C4-2B (cell line): Measurements from ENCODE around the gene MON2.
"Not testable (repeated sequence)": the region's sequence is repeated elsewhere in the genome, so short reads cannot be mapped to it uniquely, and the experiment has no call there.

Experiments used
- H3K27ac ChIP-seq: fragments of 450-650 bp; 2 replicates; pipeline ENCODE4 v1.5.1; 2017
- ZFX ChIP-seq: fragments of 450-650 bp; IDR thresholded peaks from 2 replicates; pipeline ENCODE4 v1.6.1; 2017
- TF ChIP-seq, protein P1 (sequence below): fragments of 450-650 bp; conservative IDR thresholded peaks from 2 replicates; pipeline ENCODE4 v1.5.1; 2017; ENCODE audit warnings: mild to moderate bottlenecking

MON2 gene

DNA sequence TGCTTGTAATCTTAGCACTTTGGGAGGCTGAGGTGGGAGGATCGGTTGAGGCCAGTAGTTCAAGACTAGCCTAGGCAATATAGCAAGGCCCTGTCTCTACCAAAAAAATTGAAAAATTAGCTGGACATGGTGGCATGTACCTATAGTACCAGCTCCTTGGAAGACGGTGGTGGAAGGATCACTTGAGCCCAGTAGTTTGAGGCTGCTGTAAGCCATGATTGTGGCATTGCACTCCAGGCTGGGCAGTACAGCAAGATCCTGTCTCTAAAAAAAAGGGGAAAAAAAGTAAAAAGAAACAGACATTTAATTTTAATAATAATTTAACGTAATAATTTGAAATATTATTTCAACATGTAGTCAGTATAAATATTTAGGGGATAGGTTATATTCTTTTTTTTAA, 16.1 kb downstream of the MON2 start:
- TF ChIP-seq ZFX, result no peak
- TF ChIP-seq, protein P1, sequence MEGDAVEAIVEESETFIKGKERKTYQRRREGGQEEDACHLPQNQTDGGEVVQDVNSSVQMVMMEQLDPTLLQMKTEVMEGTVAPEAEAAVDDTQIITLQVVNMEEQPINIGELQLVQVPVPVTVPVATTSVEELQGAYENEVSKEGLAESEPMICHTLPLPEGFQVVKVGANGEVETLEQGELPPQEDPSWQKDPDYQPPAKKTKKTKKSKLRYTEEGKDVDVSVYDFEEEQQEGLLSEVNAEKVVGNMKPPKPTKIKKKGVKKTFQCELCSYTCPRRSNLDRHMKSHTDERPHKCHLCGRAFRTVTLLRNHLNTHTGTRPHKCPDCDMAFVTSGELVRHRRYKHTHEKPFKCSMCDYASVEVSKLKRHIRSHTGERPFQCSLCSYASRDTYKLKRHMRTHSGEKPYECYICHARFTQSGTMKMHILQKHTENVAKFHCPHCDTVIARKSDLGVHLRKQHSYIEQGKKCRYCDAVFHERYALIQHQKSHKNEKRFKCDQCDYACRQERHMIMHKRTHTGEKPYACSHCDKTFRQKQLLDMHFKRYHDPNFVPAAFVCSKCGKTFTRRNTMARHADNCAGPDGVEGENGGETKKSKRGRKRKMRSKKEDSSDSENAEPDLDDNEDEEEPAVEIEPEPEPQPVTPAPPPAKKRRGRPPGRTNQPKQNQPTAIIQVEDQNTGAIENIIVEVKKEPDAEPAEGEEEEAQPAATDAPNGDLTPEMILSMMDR, result no peak

DNA sequence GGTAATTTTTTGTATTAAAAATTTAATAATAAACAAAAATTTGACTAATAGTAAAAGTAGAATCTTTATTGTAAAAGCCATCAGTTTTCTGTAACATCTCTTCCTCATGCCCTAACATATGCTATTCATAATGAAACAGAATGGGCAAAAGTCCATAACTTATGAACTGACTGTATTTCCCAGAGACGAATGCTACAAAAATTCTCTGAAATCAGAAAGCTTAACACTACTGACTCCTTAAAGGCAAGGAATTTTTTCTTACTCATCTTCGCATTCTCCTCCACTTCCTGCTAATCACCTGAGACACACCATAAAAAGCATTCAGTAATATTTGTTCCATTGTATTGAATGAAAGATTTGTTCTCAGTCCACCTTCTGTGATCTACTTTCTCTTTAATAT, 17.6 kb downstream of the MON2 start:
- no peak overlapping the region for H3K27ac ChIP-seq
- TF ChIP-seq, protein P1, result no peak
- no peak for TF ChIP-seq ZFX

More for the DNA sequence above, 16.1 kb downstream of the MON2 start:
- no peak overlapping the region for H3K27ac ChIP-seq

DNA sequence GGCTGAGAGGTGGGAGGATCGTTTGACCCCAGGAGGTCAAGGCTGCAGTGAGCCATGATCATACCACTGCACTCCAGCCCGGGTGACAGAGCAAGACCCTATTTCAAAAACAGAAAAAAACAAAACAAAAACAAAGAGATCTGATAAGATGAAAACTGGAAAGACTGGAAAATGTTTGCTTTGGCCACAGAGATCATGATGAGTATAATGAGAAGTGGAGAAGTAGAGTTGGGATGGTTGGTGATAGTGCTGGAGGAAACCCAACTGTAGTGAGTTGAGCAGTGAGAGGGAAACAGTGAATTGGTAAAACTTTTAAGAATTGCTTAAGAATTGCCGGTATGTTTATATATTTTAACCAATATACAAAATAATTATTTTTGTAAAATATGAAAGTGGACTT, 39.2 kb downstream of the MON2 start:
- TF ChIP-seq, protein P1, result no peak
- TF ChIP-seq ZFX, result no peak
- peak overlapping the region; percentile 40 for H3K27ac ChIP-seq

DNA sequence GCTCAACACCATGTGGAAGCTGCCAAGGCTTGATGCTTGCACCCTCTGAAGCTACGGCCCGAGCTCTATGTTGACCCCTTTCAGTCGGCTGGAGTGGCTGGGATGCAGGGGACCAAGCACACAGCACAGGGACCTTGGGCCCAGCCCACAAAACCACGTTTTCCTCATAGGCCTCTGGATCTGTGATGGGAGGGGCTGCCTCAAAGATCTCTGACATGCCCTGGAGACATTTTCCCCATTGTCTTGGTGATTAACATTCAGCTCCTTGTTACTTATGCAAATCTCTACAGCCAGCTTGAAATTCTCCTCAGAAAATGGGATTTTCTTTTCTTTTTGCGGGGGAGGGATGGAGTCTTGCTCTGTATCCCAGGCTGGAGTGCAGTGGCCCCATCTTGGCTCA, 46.3 kb downstream of the MON2 start:
- TF ChIP-seq, protein P1, result no peak
- no peak for TF ChIP-seq ZFX
- H3K27ac ChIP-seq, result no peak overlapping the region

DNA sequence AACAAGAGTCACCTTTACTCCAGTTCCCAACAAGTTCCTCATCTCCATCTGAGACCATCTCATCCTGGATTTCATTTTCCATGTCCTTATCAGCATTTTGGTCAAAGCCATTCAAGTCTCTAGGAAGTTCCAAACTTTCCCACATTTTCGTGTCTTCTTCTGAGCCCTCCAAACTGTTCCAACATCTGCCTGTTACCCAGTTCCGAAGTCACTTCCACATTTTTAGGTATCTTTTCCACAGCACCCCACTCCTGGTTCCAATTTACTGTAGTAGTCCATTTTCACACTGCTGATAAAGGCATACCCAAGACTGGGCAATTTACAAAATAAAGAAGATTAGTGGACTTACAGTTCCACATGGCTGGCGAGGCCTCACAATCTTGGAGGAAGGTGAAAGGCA, 47.5 kb downstream of the MON2 start:
- H3K27ac ChIP-seq, result not testable (repeated sequence)

DNA sequence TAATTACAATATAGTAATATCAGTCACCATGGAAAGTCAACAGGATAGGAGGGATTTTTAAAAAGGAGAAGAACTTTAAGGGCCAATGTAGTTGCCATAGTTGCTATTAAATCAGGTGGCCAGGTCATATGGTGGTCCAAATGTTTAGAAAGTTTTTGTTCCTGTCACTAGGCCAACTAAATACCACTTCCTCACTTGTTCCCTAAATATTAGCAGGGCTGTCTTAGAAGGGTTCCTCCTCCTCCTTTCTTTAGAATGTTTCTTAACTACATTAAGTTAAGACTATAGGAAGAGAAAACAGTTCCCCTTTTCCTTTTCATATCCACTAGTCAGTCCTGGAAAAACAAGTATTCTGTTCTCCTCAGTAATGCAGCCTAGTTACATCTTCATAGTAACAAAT, 50.3 kb downstream of the MON2 start:
- no peak overlapping the region for H3K27ac ChIP-seq
- TF ChIP-seq ZFX, result no peak
- TF ChIP-seq, protein P1, result no peak

DNA sequence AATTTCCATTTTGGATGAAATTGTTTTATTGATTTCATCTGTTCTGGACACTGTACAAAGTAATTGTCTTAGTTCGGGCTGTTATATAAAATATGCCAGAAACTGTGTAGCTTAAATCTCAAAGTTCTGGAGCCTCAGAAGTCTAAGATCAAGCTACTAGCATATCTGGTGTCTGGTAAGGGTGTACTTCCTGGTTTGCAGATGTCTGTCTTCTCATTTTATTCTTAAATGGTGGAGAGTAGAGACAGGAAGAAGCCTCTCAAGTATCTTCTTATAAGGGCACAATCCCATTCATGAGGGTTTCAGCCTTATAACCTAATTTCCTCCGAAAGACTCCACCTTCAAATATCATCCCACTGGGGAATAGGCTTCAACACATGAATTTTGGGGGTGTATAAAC, 51.3 kb downstream of the MON2 start:
- H3K27ac ChIP-seq, result no peak overlapping the region
- TF ChIP-seq, protein P1, result no peak
- TF ChIP-seq ZFX, result no peak

DNA sequence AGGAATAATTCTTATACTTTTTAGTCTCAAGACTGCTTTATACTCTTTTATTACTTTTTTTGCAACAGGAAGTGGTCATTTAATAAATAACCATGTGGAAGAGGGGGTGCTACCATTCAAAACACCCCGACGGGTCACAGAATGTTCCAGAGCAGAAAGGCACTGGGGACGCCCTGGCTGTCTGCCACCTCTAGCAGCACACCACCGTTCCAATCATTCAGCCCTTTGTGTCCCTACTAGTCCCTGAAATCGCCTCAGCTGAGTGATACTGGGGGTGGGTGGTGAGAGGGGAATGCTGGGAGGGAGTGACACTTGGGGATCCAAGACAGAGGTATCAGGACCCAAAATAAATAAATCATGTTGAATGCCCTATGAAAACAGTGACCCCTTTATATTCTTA, 52.4 kb downstream of the MON2 start:
- H3K27ac ChIP-seq, result no peak overlapping the region; the same call in 1 of the 2 replicates
- TF ChIP-seq, protein P1, result no peak
- no peak for TF ChIP-seq ZFX
